Chondrocyte (in vitro differentiated cells): ENCODE data around the gene LDB2. TPM values are rescaled to one million over a fixed set of nuclear protein-coding genes. Genes with fewer than 3 reads are reported as not detected.

Experiments used
- DNase-seq: peaks from one replicate; pipeline ENCODE4 v3.0.0; 2021; ENCODE audit warnings: mixed read lengths, low spot score
- H3K27ac Mint-ChIP-seq: one replicate; pipeline ENCODE4 v1.8.0; 2021; ENCODE audit warnings: mild to moderate bottlenecking, moderate library complexity, mixed read lengths; ENCODE audit not compliant: unreplicated experiment
- H3K27me3 Mint-ChIP-seq: 2 replicates; pipeline ENCODE4 v1.8.0; 2021; ENCODE audit warnings: low read depth, mixed read lengths
- H3K36me3 Mint-ChIP-seq: 2 replicates; pipeline ENCODE4 v1.8.0; 2021; ENCODE audit warnings: low read depth, mixed read lengths
- H3K4me1 Mint-ChIP-seq: 2 replicates; pipeline ENCODE4 v1.8.0; 2021; ENCODE audit warnings: low read depth, mild to moderate bottlenecking, mixed read lengths
- H3K4me3 Mint-ChIP-seq: one replicate; pipeline ENCODE4 v1.8.0; 2021; ENCODE audit warnings: mild to moderate bottlenecking, moderate library complexity, mixed read lengths; ENCODE audit not compliant: unreplicated experiment
- H3K9me3 Mint-ChIP-seq: 2 replicates; pipeline ENCODE4 v1.8.0; 2021; ENCODE audit warnings: low read depth, mixed read lengths
- CTCF ChIP-seq: fragments of 200-600 bp; sonication (generic); IDR thresholded peaks from 2 replicates; pipeline ENCODE4 v1.5.0; 2021; ENCODE audit warnings: antibody characterized with exemption, mild to moderate bottlenecking, moderate library complexity
- total RNA-seq: library from RNA; stranded (reverse); gene quantifications from 3 replicates; pipeline ENCODE4 v1.2.1, GENCODE V29; 2021

Gene LDB2
- total RNA-seq, 1 donor from 2014 or later, result 2.0 TPM

DNA sequence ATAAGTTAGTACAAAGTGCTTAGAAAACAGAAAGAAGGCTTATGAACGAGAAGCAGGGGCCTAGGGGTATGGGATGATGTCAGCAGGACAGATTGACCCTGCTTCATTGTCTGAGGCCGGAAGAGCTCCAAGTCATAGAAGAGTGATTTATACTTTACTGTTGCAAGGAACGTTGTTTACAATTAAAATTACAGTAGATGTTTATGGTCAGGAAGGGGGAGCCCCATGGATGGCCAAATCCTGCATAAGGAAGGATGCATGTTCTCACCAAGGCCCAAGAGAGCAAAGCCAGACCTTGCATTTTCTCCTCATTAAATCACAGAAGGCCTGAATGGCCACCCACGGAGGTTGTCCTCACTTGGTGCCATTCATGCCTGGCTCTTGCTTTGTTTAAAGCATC lies 115.3 kb downstream of the LDB2 start:
- DNase-seq, result no peak
- Mint-ChIP-seq H3K4me3 (no peak overlapping the region), H3K27me3 (no peaks in the 10 kb centered on the region), H3K4me1 (peaks cover 4% of the 10 kb centered on the region), H3K27ac (no peak overlapping the region), H3K36me3 (no peaks in the 10 kb centered on the region), H3K9me3 (no peaks in the 10 kb centered on the region)
- TF ChIP-seq CTCF, result no peak

GRCh38 chr4:16779028-16779675 lies 119.3 kb downstream of the LDB2 start:
- H3K36me3 Mint-ChIP-seq, result no peaks in the 10 kb centered on the region
- DNase-seq, result no peak
- TF ChIP-seq CTCF, result no peak
- no peak overlapping the region for H3K27ac Mint-ChIP-seq
- H3K4me3 Mint-ChIP-seq, result no peak overlapping the region
- H3K27me3 Mint-ChIP-seq, result no peaks in the 10 kb centered on the region
- no peaks in the 10 kb centered on the region for H3K9me3 Mint-ChIP-seq
- H3K4me1 Mint-ChIP-seq, result peaks cover 4% of the 10 kb centered on the region

GRCh38 chr4:16777726-16778125 lies 120.7 kb downstream of the LDB2 start:
- no peaks in the 10 kb centered on the region for H3K36me3 Mint-ChIP-seq
- no peaks in the 10 kb centered on the region for H3K9me3 Mint-ChIP-seq
- H3K27ac Mint-ChIP-seq, result no peak overlapping the region
- no peak overlapping the region for H3K4me3 Mint-ChIP-seq
- no peak for DNase-seq
- peaks cover 6% of the 10 kb centered on the region for H3K4me1 Mint-ChIP-seq
- no peak for TF ChIP-seq CTCF
- no peaks in the 10 kb centered on the region for H3K27me3 Mint-ChIP-seq

GRCh38 chr4:16775411-16776154 lies 122.9 kb downstream of the LDB2 start:
- H3K36me3 Mint-ChIP-seq, result no peaks in the 10 kb centered on the region
- no peak for TF ChIP-seq CTCF
- H3K4me1 Mint-ChIP-seq, result peaks cover 25% of the 10 kb centered on the region
- no peak overlapping the region for H3K4me3 Mint-ChIP-seq
- H3K27ac Mint-ChIP-seq, result no peak overlapping the region
- H3K9me3 Mint-ChIP-seq, result no peaks in the 10 kb centered on the region
- no peaks in the 10 kb centered on the region for H3K27me3 Mint-ChIP-seq
- DNase-seq, result no peak

GRCh38 chr4:16772366-16772850 lies 126.0 kb downstream of the LDB2 start:
- Mint-ChIP-seq H3K4me1 (peaks cover 21% of the 10 kb centered on the region), H3K36me3 (no peaks in the 10 kb centered on the region), H3K4me3 (no peak overlapping the region), H3K9me3 (no peaks in the 10 kb centered on the region), H3K27ac (peak overlapping the region; percentile 14), H3K27me3 (no peaks in the 10 kb centered on the region)
- no peak for DNase-seq
- TF ChIP-seq CTCF, result no peak
